Right kidney (tissue), 9 donors: ENCODE results near the gene OR9Q2.
"Not testable (repeated sequence)": the region's sequence is repeated elsewhere in the genome, so short reads cannot be mapped to it uniquely, and the experiment has no call there.

Experiments used
- DNase-seq: peaks from one replicate; pipeline ENCODE4 v3.0.0-alpha.2; 2016
- long read RNA-seq, 8 donors: transcript quantifications; one replicate each; lab custom pipeline, GENCODE V29; 2026

OR9Q2 gene, protein sequence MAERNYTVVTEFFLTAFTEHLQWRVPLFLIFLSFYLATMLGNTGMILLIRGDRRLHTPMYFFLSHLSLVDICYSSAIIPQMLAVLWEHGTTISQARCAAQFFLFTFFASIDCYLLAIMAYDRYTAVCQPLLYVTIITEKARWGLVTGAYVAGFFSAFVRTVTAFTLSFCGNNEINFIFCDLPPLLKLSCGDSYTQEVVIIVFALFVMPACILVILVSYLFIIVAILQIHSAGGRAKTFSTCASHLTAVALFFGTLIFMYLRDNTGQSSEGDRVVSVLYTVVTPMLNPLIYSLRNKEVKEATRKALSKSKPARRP
- long read RNA-seq, donor 1: 0 reads
- long read RNA-seq, donor 2: 0 reads
- long read RNA-seq, donor 3: 0 reads
- long read RNA-seq, donor 4: 0 reads
- long read RNA-seq, donor 5: 0 reads
- long read RNA-seq, donor 6: 0 reads
- long read RNA-seq, donor 7: 0 reads
- long read RNA-seq, donor 8: 0 reads

DNA sequence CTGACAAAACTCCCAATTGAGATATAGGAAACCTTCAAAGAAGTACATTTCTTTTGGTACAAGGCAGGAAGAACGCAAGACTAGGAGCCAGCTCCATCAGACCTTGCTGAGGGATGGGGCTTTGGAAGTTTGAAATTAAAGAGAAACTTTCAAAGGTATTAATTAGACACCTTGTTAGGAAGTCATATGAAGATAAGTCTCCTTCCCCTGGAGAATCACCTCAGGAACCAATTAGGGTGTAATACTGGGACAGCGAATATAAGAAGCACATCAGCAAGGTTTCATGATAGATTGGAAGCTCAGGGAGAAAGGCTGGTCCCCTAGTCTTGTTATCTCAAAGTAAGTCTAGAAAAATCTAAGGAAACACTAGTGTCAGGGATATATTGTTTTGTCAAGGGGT is at the start of gene OR9Q2:
Gene OR9Q2 (plus strand): TSS at position 301 of the 400 bp plus-strand sequence. CDS start 1,421 bp downstream, outside the sequence.
- DNase-seq: no peak

DNA sequence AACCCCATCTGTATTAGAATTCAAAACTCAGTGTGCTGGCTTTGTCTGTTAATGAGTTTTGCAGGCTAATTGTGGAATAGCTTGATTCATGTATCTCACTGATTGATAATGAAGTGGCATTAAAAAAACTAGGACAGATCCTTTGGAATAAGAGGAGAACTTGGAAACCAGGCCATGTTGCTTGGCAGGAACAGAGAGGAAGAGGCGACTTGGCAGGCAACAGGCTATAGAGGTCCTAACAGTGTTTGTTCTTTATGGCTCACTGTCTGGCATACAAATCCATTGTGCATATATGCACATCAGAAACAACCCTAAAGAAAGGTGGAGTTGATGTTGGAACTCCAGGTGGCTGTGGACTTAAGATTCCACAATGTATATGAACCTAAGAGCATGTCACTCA is 46.1 kb upstream of the OR9Q2 start:
- no peak for DNase-seq

DNA sequence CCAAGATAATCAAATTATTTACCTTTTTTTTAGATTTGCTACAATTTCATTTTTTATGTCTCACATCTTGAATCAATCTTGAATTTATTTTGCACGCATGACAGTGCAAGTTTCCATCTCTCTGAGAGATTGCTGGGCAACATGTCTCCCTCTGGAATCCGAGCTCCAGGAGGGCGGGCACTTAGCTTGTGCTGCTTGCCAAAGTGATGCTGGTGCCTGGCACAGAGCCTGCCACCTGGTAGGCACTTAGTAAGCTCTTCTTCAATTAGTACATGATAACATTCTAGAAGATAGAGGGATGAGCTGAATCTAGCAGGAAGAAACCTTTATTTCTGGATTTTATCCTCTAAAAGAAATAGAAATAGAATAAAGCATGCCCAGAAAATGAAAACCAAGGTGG is 36.1 kb upstream of the OR9Q2 start:
- DNase-seq: no peak

GRCh38 chr11:58164389-58164788 is 24.5 kb upstream of the OR9Q2 start:
- no peak for DNase-seq

- DNase-seq: no peak
These were observed 23.9 kb upstream of the OR9Q2 start for GRCh38 chr11:58164990-58165389.

DNA sequence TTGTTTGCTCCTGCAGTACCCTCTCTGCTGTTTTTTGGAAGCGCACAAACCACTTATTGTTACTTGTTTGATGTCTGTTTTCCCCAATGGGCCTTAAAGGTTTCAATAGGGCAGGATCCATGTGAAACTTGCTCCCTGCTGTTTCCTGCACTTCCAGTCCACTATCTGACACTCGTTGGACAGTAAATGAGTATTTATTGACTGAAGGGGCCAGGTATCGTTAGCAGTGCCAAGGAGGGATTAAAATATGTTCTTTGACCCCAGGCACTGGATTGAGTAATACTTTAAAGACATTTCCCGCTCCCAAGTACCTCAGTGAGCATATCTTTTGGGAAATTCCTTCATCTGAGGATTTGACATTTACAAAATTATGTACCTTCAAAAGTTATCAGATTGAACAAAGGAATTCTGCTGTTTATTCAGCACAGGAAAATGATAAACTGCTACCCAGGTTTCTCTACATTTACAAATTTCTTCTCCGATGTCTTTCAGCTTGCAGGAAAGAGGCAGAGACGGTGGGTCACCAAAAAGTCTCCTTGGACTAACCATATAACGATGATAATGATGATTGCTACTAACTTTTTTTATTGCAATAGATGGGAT is 23.3 kb upstream of the OR9Q2 start:
- no peak for DNase-seq

GRCh38 chr11:58177409-58178054 is 11.3 kb upstream of the OR9Q2 start:
- no peak for DNase-seq

- DNase-seq: no peak
These were observed 10.4 kb upstream of the OR9Q2 start for GRCh38 chr11:58178444-58178843.

DNA sequence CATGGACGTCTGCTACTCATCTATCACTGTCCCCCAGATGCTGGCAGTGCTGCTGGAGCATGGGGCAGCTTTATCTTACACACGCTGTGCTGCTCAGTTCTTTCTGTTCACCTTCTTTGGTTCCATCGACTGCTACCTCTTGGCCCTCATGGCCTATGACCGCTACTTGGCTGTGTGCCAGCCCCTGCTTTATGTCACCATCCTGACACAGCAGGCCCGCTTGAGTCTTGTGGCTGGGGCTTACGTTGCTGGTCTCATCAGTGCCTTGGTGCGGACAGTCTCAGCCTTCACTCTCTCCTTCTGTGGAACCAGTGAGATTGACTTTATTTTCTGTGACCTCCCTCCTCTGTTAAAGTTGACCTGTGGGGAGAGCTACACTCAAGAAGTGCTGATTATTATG is 9.2 kb upstream of the OR9Q2 start:
- DNase-seq: no peak

DNA sequence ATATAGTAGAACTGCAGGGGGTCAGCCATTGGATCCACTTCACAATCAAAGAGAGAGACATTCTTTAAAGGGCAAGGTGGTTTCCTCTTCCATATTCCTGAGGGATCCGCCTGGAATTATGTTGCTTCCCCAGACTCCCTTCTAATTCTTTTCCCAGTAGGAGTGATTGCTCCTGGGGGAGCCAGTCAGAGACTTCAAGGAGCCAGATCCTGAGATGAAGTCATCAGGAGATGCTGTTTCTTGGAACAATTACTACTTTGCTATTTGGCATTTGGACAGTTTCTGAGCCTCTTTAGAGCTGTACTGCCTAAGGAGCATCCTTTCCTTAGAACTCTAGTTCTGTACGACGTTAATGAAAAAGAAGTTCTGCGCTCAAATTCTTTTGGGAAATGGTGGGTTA is 1.9 kb upstream of the OR9Q2 start:
- no peak for DNase-seq

- no peak for DNase-seq
These were observed 3.4 kb downstream of the OR9Q2 start for GRCh38 chr11:58192229-58192628.

DNA sequence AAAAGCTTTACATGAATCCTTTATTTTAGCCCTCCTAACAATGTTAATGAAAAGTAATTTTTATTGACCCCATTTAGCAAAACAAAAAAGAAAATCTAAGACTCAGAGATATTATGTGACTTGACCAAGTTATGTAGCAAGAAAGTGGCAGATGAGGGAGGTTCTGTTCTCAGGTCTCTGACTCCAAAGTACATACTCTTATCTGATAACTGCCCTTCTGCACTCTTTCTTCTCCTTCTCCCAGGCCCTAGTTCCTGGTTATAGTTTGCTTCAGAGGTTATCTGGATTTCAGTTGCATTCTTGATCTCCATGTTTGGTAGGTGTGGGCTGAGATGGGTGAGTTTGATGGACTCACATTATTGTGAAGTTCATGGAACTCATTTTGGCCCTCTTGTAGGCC is 4.5 kb downstream of the OR9Q2 start:
- no peak for DNase-seq

GRCh38 chr11:58195939-58196338 is 7.1 kb downstream of the OR9Q2 start:
- no peak for DNase-seq

DNA sequence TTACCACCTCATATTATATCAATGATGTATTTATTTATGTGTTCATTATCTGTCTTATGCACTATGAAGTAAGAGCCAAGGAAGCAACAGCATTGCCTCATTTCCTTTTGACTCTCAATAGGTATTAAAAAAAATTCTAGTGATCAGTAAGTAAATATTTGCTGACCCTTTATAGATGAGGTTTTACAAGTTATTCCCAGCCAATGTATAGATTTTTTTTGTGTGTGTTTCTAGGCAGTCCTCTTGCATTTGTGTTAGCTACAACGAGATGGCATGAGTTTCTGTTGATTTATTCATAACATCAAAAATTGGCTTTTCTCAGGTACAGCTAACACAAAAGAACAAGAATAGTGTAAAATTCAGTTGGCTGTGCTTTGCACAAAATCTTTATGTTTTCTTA is 10.4 kb downstream of the OR9Q2 start:
- no peak for DNase-seq

DNA sequence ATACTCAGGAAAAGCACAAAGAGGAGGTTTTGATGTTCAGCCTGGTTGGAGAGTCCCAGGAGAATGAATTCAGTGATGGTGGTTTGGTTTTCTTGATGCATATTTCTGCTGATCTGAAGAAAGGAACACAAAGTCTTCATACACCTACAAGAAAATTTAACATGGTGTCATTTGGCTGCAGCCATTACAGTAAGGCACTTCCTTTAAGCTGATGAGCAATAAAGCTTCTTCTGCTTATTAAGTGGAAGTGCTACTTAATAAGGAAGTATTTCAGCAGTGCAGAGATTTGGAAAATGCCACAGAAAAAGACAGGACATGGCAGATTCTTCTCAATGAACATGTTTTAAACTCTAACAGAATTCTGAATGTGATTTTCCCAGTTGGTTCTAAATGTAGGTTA is 15.2 kb downstream of the OR9Q2 start, which contains the start of gene OR1S2:
Gene OR1S2 (minus strand): TSS at position 101 of the 400 bp plus-strand sequence. CDS start 0 bp downstream, at position 101.
- DNase-seq: no peak

DNA sequence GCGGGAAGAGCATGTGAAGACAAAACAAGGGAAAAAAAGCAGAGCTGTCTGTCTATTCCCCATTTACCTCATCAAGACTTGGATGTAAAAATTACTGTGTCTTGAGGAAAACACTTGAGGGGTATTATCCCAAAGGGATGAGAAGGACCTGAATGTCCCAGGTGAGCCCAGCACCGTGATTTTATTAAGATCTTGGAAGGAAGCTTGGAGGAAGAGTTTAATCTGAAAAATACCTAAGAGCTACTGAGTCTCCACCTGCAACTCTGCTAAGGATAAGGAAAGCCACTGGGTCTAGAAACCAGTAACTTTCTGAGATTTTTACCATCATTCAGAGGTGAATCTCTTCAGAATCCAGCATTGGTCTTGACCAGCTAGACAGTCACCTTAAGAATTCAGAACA is 23.6 kb downstream of the OR9Q2 start, which contains the start of gene OR1S1:
Gene OR1S1 (plus strand): TSS at position 301 of the 400 bp plus-strand sequence.
- DNase-seq: not testable (repeated sequence)

GRCh38 chr11:58216476-58216875 is 27.6 kb downstream of the OR9Q2 start:
- DNase-seq: no peak

- DNase-seq: no peak
These were observed 33.9 kb downstream of the OR9Q2 start for GRCh38 chr11:58222721-58223120.

GRCh38 chr11:58227956-58228615 is 39.2 kb downstream of the OR9Q2 start:
- DNase-seq: no peak
